Left kidney (tissue), 2 donors: ENCODE results near the gene NOTCH4. TPM values are rescaled to one million over a fixed set of nuclear protein-coding genes. Genes with fewer than 3 reads are reported as not detected.

ENCODE experiments used
- DNase-seq: peaks from one replicate; pipeline ENCODE4 v3.0.0-alpha.2; 2013
- polyA plus RNA-seq: library from polyadenylated mRNA; unstranded; fragments of 120-200 nt; gene quantifications from one replicate; pipeline ENCODE4 v1.2.1, GENCODE V29; 2013; ENCODE audit not compliant: insufficient read length

The NOTCH4 gene
- polyA plus RNA-seq, 1 donor = 15.6 TPM

- DNase-seq = no peak
Measured at GRCh38 chr6:32181148-32181702, 42.6 kb downstream of the NOTCH4 start.

- DNase-seq = no peak
Measured at GRCh38 chr6:32179766-32180405, 44.0 kb downstream of the NOTCH4 start.

- DNase-seq = no peak
Measured at GRCh38 chr6:32178547-32179440, 45.1 kb downstream of the NOTCH4 start.

GRCh38 chr6:32177788-32178546 lies 45.9 kb downstream of the NOTCH4 start, which contains the start of gene RNF5:
Gene RNF5 (plus strand): TSS chr6:32178405. CDS start chr6:32178512, 107 bp downstream.
- DNase-seq = peak; percentile 100

GRCh38 chr6:32177183-32177787 lies 46.6 kb downstream of the NOTCH4 start:
- DNase-seq = no peak

GRCh38 chr6:32176476-32177182 lies 47.2 kb downstream of the NOTCH4 start:
- DNase-seq = no peak

GRCh38 chr6:32175711-32176475 lies 48.0 kb downstream of the NOTCH4 start, which contains the start of gene AGPAT1:
Gene AGPAT1 (minus strand): TSS chr6:32176084. CDS start chr6:32171496, 4,588 bp downstream.
- peak; percentile 97 for DNase-seq

- no peak for DNase-seq
Measured at GRCh38 chr6:32175322-32175710, 48.6 kb downstream of the NOTCH4 start.

GRCh38 chr6:32174416-32174815 lies 49.5 kb downstream of the NOTCH4 start:
- DNase-seq = no peak

GRCh38 chr6:32173051-32173727 lies 50.7 kb downstream of the NOTCH4 start:
- DNase-seq = no peak

- no peak for DNase-seq
Measured at GRCh38 chr6:32171234-32171633, 52.6 kb downstream of the NOTCH4 start.

GRCh38 chr6:32170294-32170693 lies 53.6 kb downstream of the NOTCH4 start:
- no peak for DNase-seq

GRCh38 chr6:32168807-32169591 lies 54.9 kb downstream of the NOTCH4 start:
- no peak for DNase-seq

- DNase-seq = no peak
Measured at GRCh38 chr6:32168350-32168749, 55.5 kb downstream of the NOTCH4 start.

GRCh38 chr6:32167761-32168262 lies 56.1 kb downstream of the NOTCH4 start:
- no peak for DNase-seq

- DNase-seq = no peak
Measured at GRCh38 chr6:32167154-32167760, 56.6 kb downstream of the NOTCH4 start.

GRCh38 chr6:32166411-32167061 lies 57.3 kb downstream of the NOTCH4 start:
- no peak for DNase-seq

GRCh38 chr6:32164295-32164694 lies 59.6 kb downstream of the NOTCH4 start, which contains the start of gene EGFL8:
Gene EGFL8 (plus strand): TSS chr6:32164595. CDS start chr6:32166166, 1,571 bp downstream.
- no peak for DNase-seq
